ENCODE data around the gene SEC22A. TPM values are rescaled to one million over a fixed set of nuclear protein-coding genes. Genes with fewer than 3 reads are reported as not detected.

Gene SEC22A, protein sequence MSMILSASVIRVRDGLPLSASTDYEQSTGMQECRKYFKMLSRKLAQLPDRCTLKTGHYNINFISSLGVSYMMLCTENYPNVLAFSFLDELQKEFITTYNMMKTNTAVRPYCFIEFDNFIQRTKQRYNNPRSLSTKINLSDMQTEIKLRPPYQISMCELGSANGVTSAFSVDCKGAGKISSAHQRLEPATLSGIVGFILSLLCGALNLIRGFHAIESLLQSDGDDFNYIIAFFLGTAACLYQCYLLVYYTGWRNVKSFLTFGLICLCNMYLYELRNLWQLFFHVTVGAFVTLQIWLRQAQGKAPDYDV
- total RNA-seq (21.9 and 28.8 TPM in 2 replicates), polyA plus RNA-seq (13.9 and 16.0 TPM in 2 replicates)

DNA sequence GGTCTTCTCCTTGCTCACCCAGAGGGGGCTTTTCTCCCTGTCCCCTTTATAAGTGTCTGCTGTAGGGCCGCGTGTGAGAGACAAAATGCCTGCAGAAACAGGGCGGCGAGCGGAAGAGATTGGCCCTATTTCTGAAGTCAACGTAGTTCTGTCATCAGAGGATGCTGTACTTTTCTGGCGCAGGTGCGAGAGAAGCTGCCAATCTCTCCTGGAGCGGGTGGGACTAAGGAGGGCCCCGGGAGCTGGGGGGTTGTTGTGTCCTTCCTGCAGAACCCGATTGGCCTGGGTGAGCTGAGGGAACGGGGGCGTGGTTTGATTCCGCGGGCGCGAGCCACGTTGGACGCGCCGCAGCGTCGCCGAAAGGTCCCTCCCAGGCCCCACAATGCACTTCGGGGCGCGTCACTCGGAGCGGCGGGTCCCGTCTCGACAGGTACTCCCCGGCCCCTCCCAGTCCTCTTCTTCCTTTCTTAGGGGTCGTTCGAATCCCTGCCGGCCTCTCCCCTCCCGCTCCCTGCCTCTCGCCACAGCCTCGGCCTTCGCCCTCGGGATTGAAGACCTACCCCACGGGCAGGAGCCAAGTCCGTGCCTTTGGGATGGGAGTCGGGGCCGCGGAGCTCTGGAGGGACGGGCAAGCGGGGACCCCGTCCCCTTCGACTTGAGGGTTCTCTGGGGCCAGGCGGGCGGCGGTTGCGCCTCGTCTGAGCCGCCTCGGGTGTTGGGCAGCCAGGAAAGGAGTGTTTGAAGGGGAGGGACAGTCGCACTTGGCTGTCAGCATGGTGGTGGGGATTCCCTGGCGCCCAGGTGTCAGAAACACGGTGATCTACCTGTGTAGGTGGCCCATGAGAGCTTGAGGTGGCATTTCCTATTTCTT lies at the start of gene SEC22A:
SEC22A (plus strand) TSS at position 387 of the 871 bp plus-strand sequence. CDS start 7,275 bp downstream, outside the sequence.
- DNase-seq (ENCODE audit: low spot score), result peak; percentile 98
- Histone ChIP-seq H3K4me3 (peak within 1 kb of the TSS; percentile 89), H3K4me2 (peak within 1 kb of the TSS; percentile 92), H4K20me1 (ENCODE audit: insufficient read depth, poor library complexity, severe bottlenecking) (no peaks in the 10 kb centered on the region), H3K27me3 (no peaks in the 10 kb centered on the region), H2AFZ (peak within 1 kb of the TSS; percentile 96), H3K27ac (peak within 1 kb of the TSS; percentile 97), H3K9me3 (ENCODE audit: low read depth) (peaks cover 3% of the 10 kb centered on the region), H3K9me2 (replicated peaks; ENCODE audit: insufficient read depth) (no peaks in the 10 kb centered on the region), H3K79me2 (peaks cover 28% of the 10 kb centered on the region), H3K36me3 (replicated peaks; ENCODE audit: insufficient read depth, low read depth) (no peaks in the 10 kb centered on the region), H3K4me1 (ENCODE audit: insufficient read depth) (no peaks in the 10 kb centered on the region)
- TF ChIP-seq, protein P1, sequence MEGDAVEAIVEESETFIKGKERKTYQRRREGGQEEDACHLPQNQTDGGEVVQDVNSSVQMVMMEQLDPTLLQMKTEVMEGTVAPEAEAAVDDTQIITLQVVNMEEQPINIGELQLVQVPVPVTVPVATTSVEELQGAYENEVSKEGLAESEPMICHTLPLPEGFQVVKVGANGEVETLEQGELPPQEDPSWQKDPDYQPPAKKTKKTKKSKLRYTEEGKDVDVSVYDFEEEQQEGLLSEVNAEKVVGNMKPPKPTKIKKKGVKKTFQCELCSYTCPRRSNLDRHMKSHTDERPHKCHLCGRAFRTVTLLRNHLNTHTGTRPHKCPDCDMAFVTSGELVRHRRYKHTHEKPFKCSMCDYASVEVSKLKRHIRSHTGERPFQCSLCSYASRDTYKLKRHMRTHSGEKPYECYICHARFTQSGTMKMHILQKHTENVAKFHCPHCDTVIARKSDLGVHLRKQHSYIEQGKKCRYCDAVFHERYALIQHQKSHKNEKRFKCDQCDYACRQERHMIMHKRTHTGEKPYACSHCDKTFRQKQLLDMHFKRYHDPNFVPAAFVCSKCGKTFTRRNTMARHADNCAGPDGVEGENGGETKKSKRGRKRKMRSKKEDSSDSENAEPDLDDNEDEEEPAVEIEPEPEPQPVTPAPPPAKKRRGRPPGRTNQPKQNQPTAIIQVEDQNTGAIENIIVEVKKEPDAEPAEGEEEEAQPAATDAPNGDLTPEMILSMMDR (IDR thresholded peaks at IDR 0.05; ENCODE audit: poor library complexity), result no peak
- TF ChIP-seq EZH2phosphoT487 (IDR thresholded peaks at IDR 0.05; ENCODE audit: low read depth, severe bottlenecking, unreplicated experiment) (no peak), EZH2 (IDR thresholded peaks at IDR 0.05; ENCODE audit: borderline replicate concordance) (no peak)
- under 1% methylated on average over 41 of the region's 60 CpGs for WGBS (ENCODE audit: low lambda C conversion rate, missing lambda C conversion rate)

DNA sequence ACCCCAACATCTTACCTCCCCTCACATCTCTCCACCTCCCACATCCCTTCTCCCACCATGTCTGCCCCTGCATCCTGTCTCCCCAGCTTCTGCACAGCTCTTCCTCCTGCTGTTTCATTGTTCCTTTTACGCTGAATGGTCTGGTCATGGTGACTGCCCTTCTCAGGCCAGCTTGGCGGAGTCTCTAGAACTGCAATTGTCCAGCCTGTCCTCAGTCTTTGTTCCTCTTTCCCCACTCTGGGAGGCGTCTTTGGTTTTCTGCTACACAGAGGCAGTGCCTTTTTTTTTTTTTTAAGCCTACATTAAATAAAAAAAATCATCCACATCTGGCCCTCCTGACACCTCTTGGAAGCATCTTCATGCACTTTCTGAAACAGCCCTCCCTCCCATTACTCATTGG lies 49.1 kb upstream of the SEC22A start:
- H3K79me2 ChIP-seq, result no peaks in the 10 kb centered on the region
- H3K4me1 ChIP-seq (ENCODE audit: insufficient read depth), result peaks cover 13% of the 10 kb centered on the region
- no peak overlapping the region for H3K4me2 ChIP-seq
- no peak overlapping the region for H2AFZ ChIP-seq
- 90% methylated on average over 3 of the region's 3 CpGs for WGBS (ENCODE audit: low lambda C conversion rate, missing lambda C conversion rate)
- H3K4me3 ChIP-seq, result no peak overlapping the region
- no peak for TF ChIP-seq EZH2 (IDR thresholded peaks at IDR 0.05; ENCODE audit: borderline replicate concordance)
- no peak for TF ChIP-seq EZH2phosphoT487 (IDR thresholded peaks at IDR 0.05; ENCODE audit: low read depth, severe bottlenecking, unreplicated experiment)
- TF ChIP-seq, protein P1 (IDR thresholded peaks at IDR 0.05; ENCODE audit: poor library complexity), result no peak
- no peaks in the 10 kb centered on the region for H3K9me2 ChIP-seq (replicated peaks; ENCODE audit: insufficient read depth)
- DNase-seq (ENCODE audit: low spot score), result no peak
- no peaks in the 10 kb centered on the region for H3K27me3 ChIP-seq
- H3K9me3 ChIP-seq (ENCODE audit: low read depth), result no peaks in the 10 kb centered on the region
- H4K20me1 ChIP-seq (ENCODE audit: insufficient read depth, poor library complexity, severe bottlenecking), result no peaks in the 10 kb centered on the region
- H3K36me3 ChIP-seq (replicated peaks; ENCODE audit: insufficient read depth, low read depth), result no peaks in the 10 kb centered on the region
- peak overlapping the region; percentile 55 for H3K27ac ChIP-seq

DNA sequence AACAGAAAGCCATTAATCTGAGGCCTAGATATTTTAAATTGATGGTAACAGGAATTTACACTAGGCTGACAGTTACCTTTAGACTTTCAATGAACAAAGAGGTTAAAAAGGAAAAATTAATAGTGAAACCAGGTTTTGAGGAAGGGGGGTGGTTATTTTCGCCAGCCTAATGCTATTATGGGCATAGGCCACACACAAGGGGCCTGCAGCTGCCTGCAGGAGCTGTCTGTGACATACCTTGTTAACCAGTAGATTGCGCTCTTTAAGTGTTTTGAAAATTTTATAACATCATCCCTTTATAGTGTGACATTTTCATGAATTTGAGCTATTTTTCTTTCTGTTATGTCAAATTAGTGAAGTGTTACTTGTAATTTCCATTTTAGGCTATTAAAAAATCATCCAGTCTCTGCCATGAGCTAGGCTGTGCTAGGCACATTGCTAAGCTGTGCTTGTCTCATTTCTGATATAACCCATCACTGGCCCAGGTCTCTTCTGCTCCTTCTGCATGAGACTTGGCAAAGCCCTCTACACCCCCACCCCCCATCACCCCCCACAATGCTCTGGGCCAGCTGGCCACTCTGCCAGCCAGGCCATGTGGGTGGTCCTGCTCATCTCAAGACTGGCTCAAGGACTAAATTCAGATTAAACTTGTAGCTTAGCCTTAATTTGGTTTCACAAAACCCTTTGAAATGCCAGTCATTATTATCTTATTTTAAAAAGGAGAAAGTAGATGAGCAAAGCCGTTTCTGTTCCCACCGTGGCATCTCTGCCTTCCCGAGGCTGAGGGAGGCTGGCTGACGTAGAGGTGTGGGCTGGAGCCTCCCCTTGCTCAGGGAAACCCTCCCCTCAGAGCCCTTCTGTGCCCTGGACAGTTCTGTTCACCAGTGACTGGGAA lies 48.4 kb upstream of the SEC22A start:
- Histone ChIP-seq H3K9me2 (replicated peaks; ENCODE audit: insufficient read depth) (no peaks in the 10 kb centered on the region), H3K9me3 (ENCODE audit: low read depth) (no peaks in the 10 kb centered on the region), H3K4me3 (no peak overlapping the region), H3K4me1 (ENCODE audit: insufficient read depth) (peaks cover 20% of the 10 kb centered on the region), H3K27ac (peak overlapping the region; percentile 55), H3K79me2 (no peaks in the 10 kb centered on the region), H4K20me1 (ENCODE audit: insufficient read depth, poor library complexity, severe bottlenecking) (no peaks in the 10 kb centered on the region), H3K27me3 (no peaks in the 10 kb centered on the region), H3K4me2 (no peak overlapping the region), H3K36me3 (replicated peaks; ENCODE audit: insufficient read depth, low read depth) (no peaks in the 10 kb centered on the region), H2AFZ (no peak overlapping the region)
- WGBS (ENCODE audit: low lambda C conversion rate, missing lambda C conversion rate), result 63% methylated on average over 6 of the region's 6 CpGs
- DNase-seq (ENCODE audit: low spot score), result no peak
- TF ChIP-seq, protein P1 (IDR thresholded peaks at IDR 0.05; ENCODE audit: poor library complexity), result no peak
- no peak for TF ChIP-seq EZH2 (IDR thresholded peaks at IDR 0.05; ENCODE audit: borderline replicate concordance)
- no peak for TF ChIP-seq EZH2phosphoT487 (IDR thresholded peaks at IDR 0.05; ENCODE audit: low read depth, severe bottlenecking, unreplicated experiment)

Measured in hepatocyte (in vitro differentiated cells).